ENCODE data around the gene BHLHE41.

GRCh38 chr12:26080911-26081310 is 43.9 kb downstream of the BHLHE41 start:
- no peak for TF ChIP-seq CTCF (conservative IDR thresholded peaks at IDR 0.05; ENCODE audit: low read depth, low read length)
- TF ChIP-seq MAZ (IDR thresholded peaks at IDR 0.05; ENCODE audit: borderline replicate concordance, low read depth, low read length), result no peak
- no peak for TF ChIP-seq POLR2A (IDR thresholded peaks at IDR 0.05; ENCODE audit: low read depth, low read length)
- TF ChIP-seq RAD21 (IDR thresholded peaks at IDR 0.05; ENCODE audit: low read length), result no peak
- no peak for TF ChIP-seq MXI1 (IDR thresholded peaks at IDR 0.05; ENCODE audit: borderline replicate concordance, low read depth, low read length)
- no peak for TF ChIP-seq FOS (IDR thresholded peaks at IDR 0.05; ENCODE audit: low read depth, low read length)
- TF ChIP-seq MAFK (IDR thresholded peaks at IDR 0.05; ENCODE audit: low read depth, low read length), result no peak
